HEK293 (cell line): Measurements from ENCODE around the gene CBS.
"Not testable (repeated sequence)": the region's sequence is repeated elsewhere in the genome, so short reads cannot be mapped to it uniquely, and the experiment has no call there.

Source experiments
- CTCF ChIP-seq: fragments of 450-650 bp; formaldehyde crosslinking; IDR thresholded peaks from 2 replicates; pipeline ENCODE4 v1.5.1; 2016; ENCODE audit warnings: missing biosample characterization, missing genetic modification characterization
- IKZF3 ChIP-seq: fragments of 450-650 bp; IDR thresholded peaks from 2 replicates; pipeline ENCODE4 v1.5.0; 2018; ENCODE audit warnings: missing biosample characterization, mild to moderate bottlenecking, missing genetic modification characterization, moderate library complexity
- INSM2 ChIP-seq: fragments of 450-650 bp; formaldehyde crosslinking; IDR thresholded peaks from 2 replicates; pipeline ENCODE4 v1.5.1; 2016; ENCODE audit warnings: missing biosample characterization, missing genetic modification characterization
- PBX3 ChIP-seq: sonication (generic); formaldehyde crosslinking; IDR thresholded peaks from 2 replicates; pipeline ENCODE4 v1.8.1; 2022; ENCODE audit warnings: mild to moderate bottlenecking, moderate library complexity, missing genetic modification reagents
- PRDM1 ChIP-seq: fragments of 450-650 bp; formaldehyde crosslinking; IDR thresholded peaks from 2 replicates; pipeline ENCODE4; 2016; ENCODE audit warnings: missing biosample characterization, missing genetic modification characterization
- PRDM10 ChIP-seq: fragments of 450-650 bp; formaldehyde crosslinking; IDR thresholded peaks from 2 replicates; pipeline ENCODE4 v1.5.1; 2016; ENCODE audit warnings: missing biosample characterization, missing genetic modification characterization
- YY2 ChIP-seq: fragments of 450-650 bp; formaldehyde crosslinking; IDR thresholded peaks from 2 replicates; pipeline ENCODE4 v1.5.1; 2016; ENCODE audit warnings: missing biosample characterization, missing genetic modification characterization
- ZBTB7A ChIP-seq: fragments of 450-650 bp; formaldehyde crosslinking; IDR thresholded peaks from 2 replicates; pipeline ENCODE4 v1.5.1; 2016; ENCODE audit warnings: low read depth, missing biosample characterization, missing genetic modification characterization
- ZNF175 ChIP-seq: fragments of 450-650 bp; formaldehyde crosslinking; IDR thresholded peaks from 2 replicates; pipeline ENCODE4 v1.5.1; 2016; ENCODE audit warnings: missing biosample characterization, missing genetic modification characterization
- ZNF266 ChIP-seq: fragments of 450-650 bp; formaldehyde crosslinking; IDR thresholded peaks from 2 replicates; pipeline ENCODE4 v1.5.1; 2016; ENCODE audit warnings: missing biosample characterization, missing genetic modification characterization, low read depth
- ZNF513 ChIP-seq: fragments of 450-650 bp; IDR thresholded peaks from 2 replicates; pipeline ENCODE4 v1.5.1; 2018; ENCODE audit warnings: missing biosample characterization, missing genetic modification characterization
- ZNF544 ChIP-seq: fragments of 450-650 bp; formaldehyde crosslinking; IDR thresholded peaks from 2 replicates; pipeline ENCODE4 v1.5.0; 2017; ENCODE audit warnings: missing biosample characterization, missing genetic modification characterization
- ZSCAN5A ChIP-seq: fragments of 450-650 bp; formaldehyde crosslinking; IDR thresholded peaks from 2 replicates; pipeline ENCODE4 v1.5.1; 2016; ENCODE audit warnings: missing biosample characterization, missing genetic modification characterization

- TF ChIP-seq IKZF3; PBX3 (CRISPR knock-in tag); ZBTB7A (tag by site-specific recombination); CTCF (tag by site-specific recombination); ZNF266 (tag by site-specific recombination); ZNF513 (tag by site-specific recombination); ZNF175 (tag by site-specific recombination); PRDM1 (tag by site-specific recombination); YY2 (tag by site-specific recombination); PRDM10 (tag by site-specific recombination); ZNF544; ZSCAN5A; INSM2 (tag by site-specific recombination): not testable (repeated sequence)
Measured at GRCh38 chr21:43053112-43053511, 22.5 kb downstream of the CBS start.
